ENCODE measurements around the gene RRM2.
"Not testable (repeated sequence)": the region's sequence is repeated elsewhere in the genome, so short reads cannot be mapped to it uniquely, and the experiment has no call there.

DNA sequence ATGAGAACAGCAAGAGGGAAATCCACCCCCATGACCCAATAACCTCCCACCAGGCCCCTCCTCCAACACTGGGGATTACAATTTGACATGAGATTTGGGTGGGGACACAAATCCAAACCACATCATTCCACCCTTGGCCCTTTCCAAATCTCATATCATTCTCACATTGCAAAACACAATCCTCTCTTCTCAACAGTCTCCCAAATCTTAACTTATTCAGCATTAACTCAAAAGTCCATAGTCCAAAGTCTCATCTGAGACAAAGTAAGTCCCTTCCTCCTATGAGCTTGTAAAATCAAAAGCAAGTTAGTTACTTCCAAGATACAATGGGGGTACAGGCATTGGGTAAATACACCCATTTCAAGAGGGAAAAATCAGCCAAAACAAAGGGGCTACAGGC lies 17.6 kb upstream of the RRM2 start:
- TF ChIP-seq, protein P1, sequence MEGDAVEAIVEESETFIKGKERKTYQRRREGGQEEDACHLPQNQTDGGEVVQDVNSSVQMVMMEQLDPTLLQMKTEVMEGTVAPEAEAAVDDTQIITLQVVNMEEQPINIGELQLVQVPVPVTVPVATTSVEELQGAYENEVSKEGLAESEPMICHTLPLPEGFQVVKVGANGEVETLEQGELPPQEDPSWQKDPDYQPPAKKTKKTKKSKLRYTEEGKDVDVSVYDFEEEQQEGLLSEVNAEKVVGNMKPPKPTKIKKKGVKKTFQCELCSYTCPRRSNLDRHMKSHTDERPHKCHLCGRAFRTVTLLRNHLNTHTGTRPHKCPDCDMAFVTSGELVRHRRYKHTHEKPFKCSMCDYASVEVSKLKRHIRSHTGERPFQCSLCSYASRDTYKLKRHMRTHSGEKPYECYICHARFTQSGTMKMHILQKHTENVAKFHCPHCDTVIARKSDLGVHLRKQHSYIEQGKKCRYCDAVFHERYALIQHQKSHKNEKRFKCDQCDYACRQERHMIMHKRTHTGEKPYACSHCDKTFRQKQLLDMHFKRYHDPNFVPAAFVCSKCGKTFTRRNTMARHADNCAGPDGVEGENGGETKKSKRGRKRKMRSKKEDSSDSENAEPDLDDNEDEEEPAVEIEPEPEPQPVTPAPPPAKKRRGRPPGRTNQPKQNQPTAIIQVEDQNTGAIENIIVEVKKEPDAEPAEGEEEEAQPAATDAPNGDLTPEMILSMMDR (optimal IDR thresholded peaks at IDR 0.05 in 1 of 3, IDR thresholded peaks at IDR 0.05 in 1 of 3, conservative IDR thresholded peaks at IDR 0.05 in 1 of 3; ENCODE audit: extremely low read depth in 1 of 3, insufficient read depth in 2 of 3, low read length in 3 of 3): not testable (repeated sequence)
- not testable (repeated sequence) for TF ChIP-seq EZH2 (IDR thresholded peaks at IDR 0.05; ENCODE audit: low read length)
